ENCODE data around the gene KRT15.

DNA sequence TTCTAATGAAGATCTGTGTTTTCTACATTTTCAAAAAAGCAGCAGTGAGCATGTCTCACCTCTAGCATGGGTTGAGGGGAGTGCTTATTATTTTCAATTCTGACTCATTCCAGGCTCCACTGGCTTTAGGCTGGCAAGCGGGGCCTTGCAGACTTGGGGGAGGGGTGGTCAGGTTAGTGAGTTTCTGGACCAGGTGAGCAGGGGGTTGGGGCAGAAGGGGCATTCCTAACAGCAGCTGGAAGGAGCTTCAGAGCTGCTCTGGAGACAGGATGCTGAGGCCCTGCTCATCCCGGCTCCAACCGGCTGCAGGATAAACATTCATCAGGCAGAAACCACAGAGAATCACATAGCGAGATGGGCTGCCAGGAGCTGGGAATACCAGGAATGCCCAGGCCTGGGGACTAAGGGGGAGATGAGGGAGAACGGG lies 19.9 kb upstream of the KRT15 start:
- no peak for TF ChIP-seq TAF1 (IDR thresholded peaks at IDR 0.05; ENCODE audit: control insufficient read depth, extremely low read depth, insufficient read depth, low read length, severe bottlenecking)
- no peak for TF ChIP-seq ZNF655 (CRISPR knock-in tag; IDR thresholded peaks at IDR 0.05)
- no peak for TF ChIP-seq TCF7L2 (IDR thresholded peaks at IDR 0.05; ENCODE audit: low read depth, low read length)
- TF ChIP-seq ZBTB17 (CRISPR knock-in tag; IDR thresholded peaks at IDR 0.05), result no peak
- no peak for TF ChIP-seq MYC (IDR thresholded peaks at IDR 0.05; ENCODE audit: low read depth, low read length)
- no peak for TF ChIP-seq MYC (CRISPR knock-in tag; IDR thresholded peaks at IDR 0.05; ENCODE audit: borderline replicate concordance, low read depth)
- TF ChIP-seq ILK (tag; IDR thresholded peaks at IDR 0.05; ENCODE audit: borderline replicate concordance, low read depth), result no peak
- no peak for TF ChIP-seq SP1 (CRISPR knock-in tag; IDR thresholded peaks at IDR 0.05)
- no peak for TF ChIP-seq FOS (IDR thresholded peaks at IDR 0.05; ENCODE audit: extremely low read depth, insufficient read length)
- TF ChIP-seq SMARCC2 (IDR thresholded peaks at IDR 0.05; ENCODE audit: low read depth), result no peak
- no peak for TF ChIP-seq EP300 (IDR thresholded peaks at IDR 0.05; ENCODE audit: low read length)
- no peak for TF ChIP-seq POLR2AphosphoS5 (IDR thresholded peaks at IDR 0.05; ENCODE audit: control insufficient read depth, insufficient read depth, low read depth, low read length)
- TF ChIP-seq, protein P1, sequence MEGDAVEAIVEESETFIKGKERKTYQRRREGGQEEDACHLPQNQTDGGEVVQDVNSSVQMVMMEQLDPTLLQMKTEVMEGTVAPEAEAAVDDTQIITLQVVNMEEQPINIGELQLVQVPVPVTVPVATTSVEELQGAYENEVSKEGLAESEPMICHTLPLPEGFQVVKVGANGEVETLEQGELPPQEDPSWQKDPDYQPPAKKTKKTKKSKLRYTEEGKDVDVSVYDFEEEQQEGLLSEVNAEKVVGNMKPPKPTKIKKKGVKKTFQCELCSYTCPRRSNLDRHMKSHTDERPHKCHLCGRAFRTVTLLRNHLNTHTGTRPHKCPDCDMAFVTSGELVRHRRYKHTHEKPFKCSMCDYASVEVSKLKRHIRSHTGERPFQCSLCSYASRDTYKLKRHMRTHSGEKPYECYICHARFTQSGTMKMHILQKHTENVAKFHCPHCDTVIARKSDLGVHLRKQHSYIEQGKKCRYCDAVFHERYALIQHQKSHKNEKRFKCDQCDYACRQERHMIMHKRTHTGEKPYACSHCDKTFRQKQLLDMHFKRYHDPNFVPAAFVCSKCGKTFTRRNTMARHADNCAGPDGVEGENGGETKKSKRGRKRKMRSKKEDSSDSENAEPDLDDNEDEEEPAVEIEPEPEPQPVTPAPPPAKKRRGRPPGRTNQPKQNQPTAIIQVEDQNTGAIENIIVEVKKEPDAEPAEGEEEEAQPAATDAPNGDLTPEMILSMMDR (IDR thresholded peaks at IDR 0.05 in 2 of 3, conservative IDR thresholded peaks at IDR 0.05 in 1 of 3; ENCODE audit: insufficient read depth in 2 of 3, low read depth in 1 of 3, low read length in 3 of 3), result no peak
